Transverse colon (tissue), 4 donors: ENCODE data around the gene ITPRIPL1. TPM values are rescaled to one million over a fixed set of nuclear protein-coding genes. Genes with fewer than 3 reads are reported as not detected.

Source experiments
- DNase-seq: peaks from one replicate; pipeline ENCODE4 v3.0.0-alpha.2; 2019
- H3K27ac ChIP-seq, 4 donors: fragments of 200-600 bp; sonication (generic); 2 replicates each; pipeline ENCODE4 v1.5.1; 2016 to 2018; ENCODE audit warnings: inconsistent platforms in 4 of 4
- H3K27me3 ChIP-seq: fragments of 200-600 bp; sonication (generic); 2 replicates; pipeline ENCODE4 v1.5.1; 2017; ENCODE audit warnings: inconsistent platforms
- H3K36me3 ChIP-seq, 4 donors: fragments of 200-600 bp; sonication (generic); 2 replicates each; pipeline ENCODE4 v1.5.1; 2017 to 2019; ENCODE audit warnings: inconsistent platforms in 4 of 4
- H3K4me1 ChIP-seq, 4 donors: fragments of 200-600 bp; sonication (generic); 2 replicates each; pipeline ENCODE4 v1.5.1; 2017 to 2020; ENCODE audit warnings: inconsistent platforms in 4 of 4
- H3K4me3 ChIP-seq, 4 donors: fragments of 200-600 bp; sonication (generic); 1 replicate in 1 of 4; 2 replicates in 3 of 4; pipeline versions ENCODE4 v1.5.1 to v1.6.1; 2017 to 2019; ENCODE audit warnings: inconsistent platforms in 4 of 4
- H3K9me3 ChIP-seq, 2 donors: fragments of 200-600 bp; sonication (generic); 2 replicates each; pipeline ENCODE4 v1.5.1; 2017 to 2019; ENCODE audit warnings: inconsistent platforms in 2 of 2
- EP300 ChIP-seq: sonication (generic); formaldehyde crosslinking; IDR thresholded peaks from one replicate; pipeline ENCODE4 v1.6.1; 2017; ENCODE audit warnings: antibody characterized with exemption, low read depth
- POLR2A ChIP-seq: fragments of 450-650 bp; IDR thresholded peaks from one replicate; pipeline ENCODE4 v1.6.1; 2016; ENCODE audit warnings: antibody characterized with exemption, mild to moderate bottlenecking, moderate library complexity
- POLR2AphosphoS5 ChIP-seq, 3 donors: sonication (generic); formaldehyde crosslinking; IDR thresholded peaks; one replicate each; pipeline ENCODE4 v1.6.1; 2016; ENCODE audit warnings: antibody characterized with exemption in 3 of 3
- WGBS, 2 donors: methylation state at CpG; one replicate each; pipeline ENCODE4 v1.1.5; 2018; ENCODE audit warnings: low coverage in 1 of 2; 5-methylcytosine and 5-hydroxymethylcytosine counted together
- in situ Hi-C, 4 donors: fragments of 200-750 bp; cut with MboI; loops; one replicate each; pipeline versions ENCODE4 v1.15.0 to v1.15.1; 2017; ENCODE audit warnings: low sequenced_read_pairs in 3 of 4, low pct_ligation_motif_present in 1 of 4, low pct_unique_long_range_greater_than_20kb in 1 of 4
- intact Hi-C: fragments of 100-400 bp; cut with DNase I; formaldehyde crosslinking; loops from one replicate; pipeline ENCODE4 v1.15.1; 2023; ENCODE audit warnings: low total_unique reads
- total RNA-seq, 4 donors: library from RNA; depleted of rRNA; stranded (reverse); fragments of >200 nt; gene quantifications; one replicate each; pipeline ENCODE4 v1.1.0, GENCODE V29; 2016
- TF ChIP-seq, protein P1 (sequence below), 5 experiments: fragments of 200-600 bp in 3 of 5; fragments of 450-650 bp in 2 of 5; sonication (generic) in 3 of 5; IDR thresholded peaks; 1 replicate in 2 of 5; 2 replicates in 3 of 5; pipeline ENCODE4 v1.5.1; 2016 to 2017; ENCODE audit warnings: antibody characterized with exemption in 5 of 5, inconsistent platforms in 3 of 5, mild to moderate bottlenecking in 2 of 5, moderate library complexity in 1 of 5

ITPRIPL1 gene
- total RNA-seq, 4 donors from 2014 or later, result 0.41 to 2.6 (median 0.95) TPM; not detected in 1

- H3K27me3 ChIP-seq, result peaks cover 74% of the 10 kb centered on the region
- H3K36me3 ChIP-seq, result no peaks in the 10 kb centered on the region
- no peak for DNase-seq
- peaks cover 0 to 30% (median 18%) of the 10 kb centered on the region in 4 donors for H3K4me1 ChIP-seq
- H3K9me3 ChIP-seq, result no peaks in the 10 kb centered on the region
- intact Hi-C loops (no loop called here), in situ Hi-C loops (loop anchor here in 1 of 4 donors (25.0 kb wide), 1 partner anchor 188 kb away; the partner anchor contains the start of gene NEURL3)
- no peak overlapping the region for H3K27ac ChIP-seq
- no peak overlapping the region for H3K4me3 ChIP-seq
- TF ChIP-seq, protein P1, sequence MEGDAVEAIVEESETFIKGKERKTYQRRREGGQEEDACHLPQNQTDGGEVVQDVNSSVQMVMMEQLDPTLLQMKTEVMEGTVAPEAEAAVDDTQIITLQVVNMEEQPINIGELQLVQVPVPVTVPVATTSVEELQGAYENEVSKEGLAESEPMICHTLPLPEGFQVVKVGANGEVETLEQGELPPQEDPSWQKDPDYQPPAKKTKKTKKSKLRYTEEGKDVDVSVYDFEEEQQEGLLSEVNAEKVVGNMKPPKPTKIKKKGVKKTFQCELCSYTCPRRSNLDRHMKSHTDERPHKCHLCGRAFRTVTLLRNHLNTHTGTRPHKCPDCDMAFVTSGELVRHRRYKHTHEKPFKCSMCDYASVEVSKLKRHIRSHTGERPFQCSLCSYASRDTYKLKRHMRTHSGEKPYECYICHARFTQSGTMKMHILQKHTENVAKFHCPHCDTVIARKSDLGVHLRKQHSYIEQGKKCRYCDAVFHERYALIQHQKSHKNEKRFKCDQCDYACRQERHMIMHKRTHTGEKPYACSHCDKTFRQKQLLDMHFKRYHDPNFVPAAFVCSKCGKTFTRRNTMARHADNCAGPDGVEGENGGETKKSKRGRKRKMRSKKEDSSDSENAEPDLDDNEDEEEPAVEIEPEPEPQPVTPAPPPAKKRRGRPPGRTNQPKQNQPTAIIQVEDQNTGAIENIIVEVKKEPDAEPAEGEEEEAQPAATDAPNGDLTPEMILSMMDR (IDR thresholded peaks at IDR 0.05), result no peak
- no peak for TF ChIP-seq POLR2AphosphoS5 (IDR thresholded peaks at IDR 0.05)
- no peak for TF ChIP-seq POLR2A
- TF ChIP-seq EP300, result no peak
- WGBS, 2 donors, result 70 to 81% methylated on average over 1 of the region's 1 CpG
These were observed 1.3 kb upstream of the ITPRIPL1 start for GRCh38 chr2:96323849-96324248.

DNA sequence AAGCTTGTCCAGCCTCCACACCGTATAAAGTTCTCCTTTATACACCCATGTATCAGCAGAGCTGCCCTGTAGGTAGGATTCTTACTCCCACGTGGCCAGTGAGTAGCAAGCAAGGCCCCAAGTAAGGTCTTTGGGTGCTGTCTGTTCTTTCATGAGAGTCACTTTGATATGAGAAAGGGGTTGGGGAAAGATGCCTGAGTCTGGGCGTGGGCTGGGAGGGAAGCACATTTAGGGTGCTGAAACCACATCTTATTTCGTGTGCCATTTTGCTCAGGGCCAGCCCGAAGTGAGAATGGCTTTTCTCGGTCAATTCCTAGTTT is 436 bp upstream of the ITPRIPL1 start:
- intact Hi-C loops, result no loop called here
- H3K4me3 ChIP-seq, result peak overlapping the region in 2 of 4 donors; percentile 49 to 54
- in situ Hi-C loops, result loop anchor here in 1 of 4 donors (25.0 kb wide), 1 partner anchor 188 kb away; the partner anchor contains the start of gene NEURL3

DNA sequence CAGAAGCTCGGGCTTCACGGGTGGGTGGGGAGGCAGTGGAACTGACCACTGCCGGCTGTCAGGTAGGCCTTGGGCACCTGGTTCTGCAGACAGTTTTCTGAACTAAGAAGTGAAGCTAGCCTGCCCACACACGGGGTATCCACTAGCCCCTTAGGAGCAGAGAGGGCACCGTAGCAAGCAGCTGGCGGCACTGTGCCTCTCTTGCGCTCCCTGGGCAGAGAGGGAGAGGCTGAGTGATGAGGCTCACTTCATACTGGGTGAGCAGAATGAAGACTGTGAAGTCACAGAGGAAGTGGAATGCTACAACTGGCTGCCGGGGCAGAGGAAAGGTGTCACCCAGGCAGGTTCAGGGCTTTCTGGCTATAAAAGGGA is 753 bp downstream of the ITPRIPL1 start:
- WGBS, 2 donors, result 25% methylated on average over 8 of the region's 8 CpGs; no CpG with 5 or more reads in 1 of the 2 donors
- H3K4me1 ChIP-seq, result peaks cover 0 to 28% (median 17%) of the 10 kb centered on the region in 4 donors
- peak overlapping the region in 3 of 4 donors; percentile 29 to 54 (median 49) for H3K4me3 ChIP-seq
- in situ Hi-C loops, result no loop called here
- H3K9me3 ChIP-seq, result no peaks in the 10 kb centered on the region
- H3K36me3 ChIP-seq, result no peaks in the 10 kb centered on the region
- intact Hi-C loops, result no loop called here
- TF ChIP-seq POLR2AphosphoS5 (IDR thresholded peaks at IDR 0.05), result peak in 1 of 3 donors; percentile 58
- peak; percentile 42 for TF ChIP-seq POLR2A
- TF ChIP-seq EP300, result no peak
- TF ChIP-seq, protein P1 (IDR thresholded peaks at IDR 0.05), result no peak
- H3K27ac ChIP-seq, result peak overlapping the region; percentile 44 to 54 (median 50)
- H3K27me3 ChIP-seq, result peaks cover 54% of the 10 kb centered on the region
- peak; percentile 43 for DNase-seq

More for the DNA sequence above, 436 bp upstream of the ITPRIPL1 start:
- Histone ChIP-seq H3K4me1 (peaks cover 0 to 30% (median 18%) of the 10 kb centered on the region in 4 donors), H3K27ac (peak overlapping the region in 3 of 4 donors; percentile 44 to 54 (median 53)), H3K9me3 (no peaks in the 10 kb centered on the region), H3K36me3 (no peaks in the 10 kb centered on the region), H3K27me3 (peaks cover 66% of the 10 kb centered on the region)
- DNase-seq, result no peak
- no peak for TF ChIP-seq POLR2AphosphoS5 (IDR thresholded peaks at IDR 0.05)
- TF ChIP-seq POLR2A, result no peak
- TF ChIP-seq, protein P1 (IDR thresholded peaks at IDR 0.05), result no peak
- TF ChIP-seq EP300, result no peak
- WGBS, 2 donors, result 27 to 36% methylated on average over 3 to 6 of the region's 6 CpGs

DNA sequence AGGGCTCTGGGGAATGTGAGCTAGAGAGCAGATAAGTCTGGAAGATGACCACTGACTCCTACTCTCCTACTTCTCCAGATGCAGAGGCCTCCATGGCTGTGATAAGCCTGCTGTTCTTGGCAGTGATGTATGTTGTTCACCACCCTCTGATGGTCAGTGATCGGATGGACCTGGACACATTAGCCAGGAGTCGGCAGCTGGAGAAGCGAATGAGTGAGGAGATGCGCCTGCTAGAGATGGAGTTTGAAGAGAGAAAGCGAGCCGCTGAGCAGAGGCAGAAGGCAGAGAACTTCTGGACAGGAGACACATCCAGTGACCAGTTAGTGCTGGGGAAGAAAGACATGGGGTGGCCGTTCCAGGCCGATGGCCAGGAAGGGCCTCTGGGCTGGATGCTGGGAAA is 1.4 kb downstream of the ITPRIPL1 start:
- in situ Hi-C loops (no loop called here), intact Hi-C loops (no loop called here)
- Histone ChIP-seq H3K9me3 (no peaks in the 10 kb centered on the region), H3K36me3 (no peaks in the 10 kb centered on the region), H3K27ac (no peak overlapping the region), H3K4me1 (peaks cover 0 to 22% (median 11%) of the 10 kb centered on the region in 4 donors), H3K27me3 (peaks cover 47% of the 10 kb centered on the region), H3K4me3 (no peak overlapping the region)
- no peak for DNase-seq
- 95% methylated on average over 8 of the region's 8 CpGs; no CpG with 5 or more reads in 1 of the 2 donors for WGBS, 2 donors
- no peak for TF ChIP-seq POLR2A
- TF ChIP-seq POLR2AphosphoS5 (IDR thresholded peaks at IDR 0.05), result no peak
- TF ChIP-seq EP300, result no peak
- TF ChIP-seq, protein P1 (IDR thresholded peaks at IDR 0.05), result no peak
